HG02571 (cell line): Measurements from ENCODE around the gene JUNB.

ENCODE experiments used
- ATAC-seq: cut with Tn5 transposase; IDR thresholded peaks from one replicate; pipeline ENCODE4 v1.9.1; 2021; ENCODE audit warnings: mild to moderate bottlenecking, moderate library complexity; ENCODE audit not compliant: unreplicated experiment

JUNB gene

DNA sequence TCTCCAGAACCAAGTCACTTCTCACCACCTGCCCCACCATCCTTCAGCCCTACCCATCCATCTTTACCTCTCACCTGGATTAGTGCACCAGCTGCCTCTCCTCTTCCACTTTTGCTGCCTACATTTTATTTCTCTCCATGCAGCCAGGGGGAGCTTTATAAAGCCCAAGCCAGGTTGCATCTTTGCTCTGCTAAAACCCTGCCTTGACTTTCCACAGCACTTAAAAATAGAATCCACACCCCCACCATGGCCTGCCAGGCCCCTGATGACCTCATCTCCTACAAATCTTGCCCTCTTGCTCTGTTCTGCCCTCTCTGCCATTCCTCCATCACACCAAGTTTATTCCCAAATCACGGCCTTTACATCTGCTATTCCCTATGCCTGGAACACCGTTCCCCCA, 17.7 kb upstream of the JUNB start:
- no peak for ATAC-seq

DNA sequence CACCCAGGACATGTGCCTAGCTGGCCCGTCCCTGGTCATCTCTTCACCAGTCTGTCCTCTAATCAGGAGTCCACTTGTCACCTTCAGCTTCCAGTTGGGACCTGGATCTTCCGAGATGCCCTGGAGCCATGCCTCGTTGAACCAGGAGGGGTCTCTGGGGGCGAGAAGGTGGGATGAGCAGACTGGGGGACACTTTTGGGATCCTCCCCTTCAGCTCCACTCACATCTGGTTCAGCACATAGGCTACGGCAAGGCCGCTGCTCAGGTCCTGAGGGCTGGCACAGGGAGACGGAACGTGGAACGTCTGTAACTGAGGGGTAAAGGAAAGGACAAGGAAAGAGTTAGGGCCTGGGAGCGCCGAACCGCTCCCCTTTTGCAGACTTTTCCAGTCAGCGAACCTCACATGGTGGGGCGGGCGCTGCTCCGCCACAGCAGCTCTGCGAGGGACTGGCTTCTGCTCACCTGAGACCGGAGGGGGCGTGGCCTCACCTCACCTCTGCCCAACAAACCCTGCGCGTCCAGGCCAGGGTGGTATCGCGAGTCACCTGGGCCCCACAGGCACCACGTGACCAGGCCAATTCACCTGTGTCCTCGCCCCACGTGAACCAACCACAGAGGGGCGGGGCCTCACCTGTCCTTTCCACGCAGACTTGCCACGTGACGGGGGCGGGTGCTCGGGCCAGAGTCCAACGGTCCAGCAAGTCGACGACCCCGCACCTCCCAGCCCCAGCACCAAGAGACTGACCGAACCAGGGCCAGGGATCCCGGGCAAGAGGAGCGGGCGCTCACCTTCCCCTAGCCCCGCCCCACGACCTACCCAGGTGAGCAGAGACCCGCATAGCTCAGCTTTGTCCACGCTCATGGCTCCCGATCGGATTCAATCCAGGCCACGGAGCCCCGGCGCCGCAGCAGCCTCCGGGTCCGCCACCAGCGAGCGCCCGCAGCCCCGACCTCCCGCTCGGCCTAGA, 16.4 kb upstream of the JUNB start, which contains the start of gene HOOK2:
Gene HOOK2 (minus strand): TSS at position 965 of the 968 bp plus-strand sequence. CDS start 103 bp downstream, at position 862.
- peak; percentile 13 for ATAC-seq

DNA sequence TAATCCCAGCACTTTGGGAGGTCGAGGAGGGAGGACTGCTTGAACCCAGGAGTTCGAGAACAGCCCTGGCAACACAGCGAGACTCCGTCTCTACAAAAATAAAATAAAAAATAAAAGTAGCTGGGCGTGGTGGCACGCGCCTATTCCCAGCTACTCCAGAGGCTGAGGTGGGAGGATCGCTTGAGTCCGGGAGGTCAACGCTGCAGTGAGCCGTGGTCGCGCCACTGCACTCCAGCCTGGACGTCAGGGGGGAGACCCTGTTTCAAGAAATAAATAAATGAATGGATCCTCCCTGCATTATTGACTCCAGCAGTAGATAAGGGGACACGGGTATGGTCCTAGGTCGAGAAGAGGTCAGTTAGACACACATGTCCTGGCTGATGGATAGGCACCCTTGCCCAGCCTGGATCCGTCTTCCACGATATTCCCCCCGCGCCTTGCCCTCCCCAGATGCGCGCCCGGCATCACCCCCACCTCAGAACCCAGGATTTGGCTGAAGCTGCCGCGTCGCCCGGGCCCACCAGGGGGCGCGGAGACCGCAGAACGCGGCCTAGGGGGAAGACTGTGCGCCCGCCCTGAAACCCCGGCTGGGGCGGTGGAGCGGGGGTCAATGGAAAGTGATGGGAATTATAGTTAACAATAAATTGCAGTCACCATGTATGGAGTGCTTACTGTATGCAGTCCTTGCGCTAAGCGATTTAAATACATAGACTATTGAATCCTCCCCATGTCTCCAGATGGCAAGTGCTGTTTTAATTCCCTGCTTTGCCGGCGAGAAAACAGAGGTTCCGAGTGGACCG, 13.9 kb upstream of the JUNB start:
- ATAC-seq: no peak

DNA sequence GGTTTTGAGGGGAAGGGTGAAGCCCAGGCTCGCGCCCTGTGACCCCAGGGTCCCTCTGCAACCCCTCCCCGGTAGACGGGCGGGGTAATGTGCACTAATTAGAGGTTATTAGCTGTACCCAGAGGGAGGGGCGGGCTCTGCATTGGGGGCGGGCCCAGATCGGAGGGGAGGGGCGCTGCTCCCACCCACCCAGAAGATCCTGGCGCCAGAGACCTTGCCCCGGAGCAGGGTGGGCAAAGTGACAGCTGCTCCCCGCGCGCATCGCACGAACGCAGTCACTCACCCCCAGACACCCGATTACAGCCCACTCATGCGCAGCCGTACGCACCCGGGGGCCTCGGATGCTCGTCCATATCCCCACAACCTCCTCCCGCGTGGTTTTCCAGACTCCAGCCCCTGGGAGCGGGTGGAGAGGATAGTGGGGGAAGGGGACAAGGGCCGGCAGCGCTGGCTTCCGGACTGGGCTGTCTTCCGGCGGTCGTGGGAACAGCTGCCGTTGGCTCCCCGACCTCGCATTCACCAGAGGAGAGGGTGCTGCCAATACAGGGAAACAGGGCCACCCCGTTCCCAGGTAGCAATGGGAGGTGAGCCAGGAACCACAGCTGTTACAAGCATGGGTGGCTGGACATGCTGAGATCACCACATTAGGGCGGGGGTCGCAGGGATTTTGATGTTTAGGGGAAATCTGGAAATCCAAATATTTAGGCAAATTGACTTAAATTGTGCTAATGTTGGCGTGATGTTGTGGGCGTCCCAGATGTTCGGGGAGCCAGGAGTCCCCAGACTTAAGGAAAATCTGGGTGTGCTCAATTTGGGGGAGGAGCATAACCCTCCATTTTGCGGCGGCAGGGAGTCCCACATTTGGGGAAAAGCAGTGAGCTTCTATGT, 13.0 kb upstream of the JUNB start:
- no peak for ATAC-seq

DNA sequence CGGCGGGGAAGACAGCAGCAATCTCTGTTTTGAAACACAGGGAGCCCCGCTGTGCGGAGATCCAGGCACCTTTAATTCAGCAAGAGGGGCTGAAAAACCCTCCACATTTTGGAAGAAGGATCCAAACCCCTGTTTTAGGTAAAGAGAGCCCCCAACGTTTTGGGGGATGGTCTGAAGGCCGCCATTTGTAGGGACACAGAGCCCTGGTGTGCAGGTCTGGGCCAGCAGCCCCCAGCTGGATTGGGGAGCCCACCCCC, 12.5 kb upstream of the JUNB start:
- no peak for ATAC-seq

DNA sequence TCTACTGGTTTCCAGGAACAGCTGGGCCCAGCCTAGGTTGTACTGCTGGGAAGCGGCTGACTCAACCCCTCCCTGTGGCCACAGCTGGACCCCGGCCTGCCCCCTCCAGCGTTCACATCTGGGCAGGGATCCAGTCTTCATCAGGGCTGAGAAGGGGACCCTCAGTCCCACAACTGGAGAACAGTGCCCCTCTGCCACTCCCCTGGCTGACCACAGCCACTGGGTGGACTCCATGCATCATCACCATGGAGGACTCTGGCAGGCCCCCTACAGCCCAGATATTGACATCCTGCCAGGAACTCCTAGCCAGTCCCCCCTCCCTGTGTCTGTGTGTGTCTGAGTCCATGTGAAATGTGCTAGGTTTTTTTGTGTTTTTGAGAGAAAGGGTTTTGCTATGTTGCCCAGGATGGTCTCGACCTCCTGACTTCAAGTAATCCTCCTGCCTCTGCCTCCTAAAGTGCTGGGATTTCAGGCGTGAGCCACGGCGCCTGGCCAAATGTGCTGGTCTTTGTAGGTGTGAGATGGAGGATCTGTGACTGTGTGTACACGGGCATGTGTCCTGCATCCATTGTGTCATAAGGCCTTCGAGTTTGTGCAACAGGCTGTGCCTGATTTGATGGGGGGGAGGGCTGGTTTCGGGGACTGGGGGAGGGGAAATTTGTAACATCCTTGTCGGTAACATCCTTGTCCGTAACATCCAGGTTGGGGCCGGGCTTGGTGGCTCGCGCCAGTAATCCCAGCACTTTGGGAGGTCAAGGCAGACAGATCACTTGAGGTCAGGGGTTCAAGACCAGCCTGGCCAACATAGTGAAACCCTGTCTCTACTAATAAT, 11.9 kb upstream of the JUNB start:
- no peak for ATAC-seq

DNA sequence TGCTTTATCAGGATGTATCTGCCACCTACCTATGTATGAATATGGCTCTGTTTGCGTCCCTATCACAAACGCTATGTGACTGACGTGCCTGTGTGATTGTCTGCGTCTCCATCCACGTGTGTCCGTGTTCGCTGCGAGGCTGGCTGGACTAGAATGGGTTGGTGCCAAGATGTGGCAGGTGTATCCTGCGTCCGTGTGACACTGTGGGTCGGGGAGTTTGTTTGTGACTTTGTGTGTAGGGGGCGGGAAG, 9.2 kb upstream of the JUNB start:
- no peak for ATAC-seq

DNA sequence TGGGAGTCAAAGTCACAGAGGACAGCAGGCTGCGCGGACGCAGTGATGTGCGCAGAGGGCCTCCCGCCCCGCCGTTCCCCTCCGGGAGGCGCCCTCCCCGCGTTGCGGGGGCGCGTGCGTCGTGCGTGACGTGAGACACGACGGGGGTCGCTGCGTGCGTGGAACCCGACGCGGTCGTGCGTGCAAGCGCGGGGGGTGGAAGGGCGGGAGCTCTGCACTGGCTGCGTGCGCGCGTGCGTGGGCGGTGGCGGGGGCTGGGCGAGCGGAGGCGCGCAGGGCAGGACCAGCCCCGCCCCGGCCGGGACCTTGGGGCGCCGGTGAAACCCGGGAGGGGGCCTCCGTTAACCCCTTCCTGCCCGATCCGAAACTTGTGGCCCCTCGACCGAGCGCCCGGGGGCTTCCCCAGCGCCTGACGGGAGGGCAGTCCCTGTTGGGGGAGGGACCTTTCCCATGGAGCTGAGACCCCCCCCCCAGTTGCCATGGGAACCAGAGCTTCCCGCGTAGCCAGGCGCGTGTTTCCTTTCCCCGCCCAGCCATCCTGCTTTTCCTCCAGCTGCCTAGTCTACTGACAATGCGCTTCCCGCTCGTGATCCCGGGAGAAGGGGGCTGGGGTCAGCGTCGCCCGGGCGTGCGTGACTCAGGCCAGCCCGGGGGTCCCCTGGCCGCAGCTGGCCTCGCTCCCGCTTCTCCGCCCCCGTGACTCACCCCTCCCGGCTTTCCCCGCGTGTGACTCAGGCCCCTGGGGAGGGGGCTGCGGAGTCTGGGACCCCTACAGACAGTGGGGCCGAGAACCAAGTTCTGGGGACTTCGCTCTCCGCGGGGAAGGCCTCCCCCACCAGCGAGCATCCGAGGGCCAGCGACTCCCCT, 8.6 kb upstream of the JUNB start:
- ATAC-seq: peak; percentile 33

DNA sequence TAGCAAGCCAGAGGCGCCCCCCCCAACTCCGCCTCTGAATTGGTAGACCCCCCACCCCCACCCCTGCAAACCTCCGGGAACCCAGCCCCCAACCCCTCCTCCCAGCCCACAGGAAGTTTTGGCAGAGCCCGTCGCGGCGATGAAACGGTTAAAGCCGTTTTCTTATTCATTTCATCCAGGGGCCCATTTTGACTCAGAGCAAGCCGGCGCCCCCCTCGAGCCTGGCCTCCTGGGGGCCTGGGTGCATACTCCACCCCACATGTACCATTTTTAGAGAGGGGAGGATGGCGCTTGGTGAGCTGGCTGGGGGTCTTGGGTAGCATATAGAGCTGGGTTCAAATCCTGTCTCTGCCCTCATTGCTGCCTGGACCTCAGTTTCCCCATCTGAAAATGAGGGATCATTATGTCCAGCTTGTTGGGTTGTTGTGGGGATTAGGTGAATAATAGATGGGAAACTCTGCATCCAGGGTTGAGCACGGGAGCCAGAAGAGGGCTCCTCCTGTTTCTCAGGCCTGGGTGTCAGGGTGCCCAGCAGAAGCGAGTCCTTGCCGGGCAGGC, 7.9 kb upstream of the JUNB start:
- no peak for ATAC-seq

DNA sequence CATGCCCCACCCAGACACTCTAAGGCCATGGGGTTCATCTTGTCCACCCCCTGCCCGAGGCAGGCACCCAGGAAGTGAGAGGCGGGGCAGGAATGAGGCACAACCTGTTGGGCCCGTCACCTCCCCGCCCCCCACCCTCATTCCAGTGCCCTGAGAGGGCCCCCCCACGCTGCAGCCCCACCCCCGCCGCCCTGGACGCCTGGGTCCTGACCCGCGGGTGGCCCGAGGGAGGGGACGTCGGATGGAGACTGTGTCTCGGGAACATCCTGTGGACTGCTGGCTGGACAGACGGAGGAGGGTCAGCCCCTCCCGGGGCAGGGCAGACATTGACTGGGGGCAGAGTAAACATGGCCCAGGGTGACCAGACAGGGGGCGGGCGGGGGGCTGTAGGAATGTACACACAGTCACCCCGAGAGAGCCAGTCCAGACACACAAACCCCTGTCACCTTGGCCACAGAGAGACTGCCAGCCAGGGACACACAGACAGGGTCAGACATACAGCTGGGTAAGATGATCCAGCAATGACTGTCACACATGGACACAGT, 7.4 kb upstream of the JUNB start:
- ATAC-seq: no peak

DNA sequence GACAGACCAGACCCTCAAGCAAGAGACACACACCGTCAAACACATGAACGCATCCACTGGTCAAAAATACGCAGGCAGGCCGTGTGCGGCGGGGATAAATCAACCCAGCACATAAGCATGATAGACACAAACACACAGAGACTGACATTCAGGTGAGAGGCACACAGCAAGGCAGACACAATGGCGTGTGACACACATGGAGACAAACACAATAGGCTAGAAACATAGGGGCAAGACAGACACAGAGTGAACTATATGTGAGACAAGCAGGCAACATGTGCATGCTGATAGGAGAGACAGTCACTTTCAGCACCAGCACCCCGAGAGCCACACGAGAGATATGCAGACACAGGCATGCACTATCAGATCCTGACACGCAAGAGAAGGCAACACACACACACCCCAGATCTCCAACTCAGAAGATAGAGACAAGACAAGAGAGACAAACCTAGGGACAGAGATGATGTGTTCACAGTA, 6.9 kb upstream of the JUNB start:
- ATAC-seq: no peak

DNA sequence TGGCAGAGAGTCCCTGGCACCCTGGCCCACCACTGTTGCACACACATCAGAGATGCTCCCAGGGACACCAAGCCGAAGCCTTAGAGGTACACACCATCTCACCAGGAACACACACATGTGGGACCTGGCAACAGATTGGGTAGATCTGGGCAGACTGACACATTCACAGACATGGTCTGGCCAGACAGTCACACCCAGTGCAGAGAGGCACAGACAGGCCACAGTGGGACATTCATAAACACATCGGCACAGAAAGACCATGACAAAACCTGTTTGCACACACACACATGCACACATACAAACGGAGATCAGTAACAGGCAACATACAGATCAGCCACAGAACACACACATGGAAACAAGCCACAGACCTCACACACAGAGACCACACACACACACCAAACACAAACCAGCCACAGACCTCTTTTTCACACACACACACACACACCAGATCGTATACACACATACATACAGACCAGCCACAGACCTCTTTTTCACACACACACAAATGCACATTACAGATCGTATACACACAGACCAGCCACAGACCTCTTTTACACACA, 6.3 kb upstream of the JUNB start:
- no peak for ATAC-seq

DNA sequence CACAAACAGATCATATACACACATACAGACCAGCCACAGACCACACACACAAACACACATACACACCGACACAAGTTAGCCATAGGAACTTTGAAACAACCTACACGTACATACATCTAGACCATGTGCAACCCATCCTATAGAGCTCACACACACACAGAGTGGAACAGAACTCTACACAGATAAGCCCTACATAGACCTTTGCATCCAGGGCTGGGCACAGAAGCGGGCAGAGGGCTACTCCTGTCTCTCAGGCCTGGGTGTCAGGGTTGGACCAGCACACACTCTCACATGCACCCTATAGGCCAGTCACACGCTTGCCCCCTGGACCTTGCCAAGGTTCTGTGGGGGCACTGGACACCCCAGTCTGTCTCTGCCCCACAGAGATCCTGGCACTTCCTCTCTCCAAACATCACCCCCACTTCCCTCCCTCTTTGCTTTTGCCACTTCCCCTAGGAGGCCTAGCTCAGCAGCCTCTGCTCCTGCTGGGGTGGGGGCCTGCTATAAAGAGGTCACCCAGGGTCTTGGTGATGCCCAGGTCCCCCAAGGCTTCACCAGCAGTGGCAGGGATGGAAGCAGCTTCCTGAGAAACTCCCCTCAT, 5.8 kb upstream of the JUNB start:
- ATAC-seq: no peak

DNA sequence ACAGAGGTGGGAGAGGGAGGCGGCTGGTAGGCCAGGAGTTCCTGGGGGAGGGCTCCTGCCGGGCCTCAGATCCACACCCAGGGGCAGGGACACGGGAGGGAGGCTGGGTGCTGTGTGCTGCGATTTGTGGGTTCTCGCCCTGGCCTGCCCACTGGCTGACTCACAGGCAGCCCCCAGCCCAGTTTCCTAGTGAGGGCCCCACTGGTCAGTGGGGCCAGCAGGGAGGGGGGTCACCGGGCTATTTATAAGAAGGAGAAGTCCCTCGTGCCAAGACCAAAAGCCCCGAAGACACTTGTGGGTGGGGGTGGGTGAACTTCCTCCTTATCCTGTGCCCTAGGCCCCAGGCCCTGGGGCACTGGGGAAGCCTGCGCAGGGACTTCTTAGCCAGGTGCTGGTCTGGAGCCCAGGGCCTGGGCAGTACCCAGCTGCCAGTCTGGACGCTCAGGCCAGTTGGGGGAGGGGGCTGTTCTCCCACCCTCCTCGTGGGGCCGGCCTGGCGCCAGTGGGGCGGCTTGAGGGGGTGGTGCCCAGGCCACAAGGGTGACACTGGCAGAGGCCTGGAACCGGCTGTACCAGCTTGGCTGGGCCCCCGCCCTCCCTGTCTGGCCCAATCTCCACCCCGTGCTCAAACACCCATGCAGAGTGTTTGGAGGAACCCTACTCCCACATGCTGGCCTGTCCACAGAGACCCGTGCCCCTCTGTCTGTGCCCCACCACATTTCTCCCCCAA, 5.0 kb upstream of the JUNB start:
- no peak for ATAC-seq

DNA sequence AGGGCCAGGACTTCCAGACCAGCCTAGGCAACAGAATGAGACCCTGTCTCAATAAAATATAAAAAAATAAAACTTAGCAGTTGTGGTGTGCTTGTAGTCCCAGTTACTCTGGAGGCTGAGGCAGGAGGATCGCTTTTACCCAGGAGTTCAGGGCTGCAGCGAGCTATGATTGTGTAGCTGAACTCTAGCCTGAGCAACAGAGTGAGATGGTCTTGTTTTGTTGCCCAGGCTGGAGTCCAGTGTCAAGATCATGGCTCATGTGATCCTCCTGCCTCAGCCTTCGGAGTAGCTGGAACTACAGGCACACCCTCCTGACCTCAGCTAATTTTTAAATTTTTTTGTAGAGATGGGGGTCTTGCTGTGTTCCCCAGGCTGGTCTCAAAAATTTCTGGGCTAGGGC, 4.3 kb upstream of the JUNB start:
- no peak for ATAC-seq

DNA sequence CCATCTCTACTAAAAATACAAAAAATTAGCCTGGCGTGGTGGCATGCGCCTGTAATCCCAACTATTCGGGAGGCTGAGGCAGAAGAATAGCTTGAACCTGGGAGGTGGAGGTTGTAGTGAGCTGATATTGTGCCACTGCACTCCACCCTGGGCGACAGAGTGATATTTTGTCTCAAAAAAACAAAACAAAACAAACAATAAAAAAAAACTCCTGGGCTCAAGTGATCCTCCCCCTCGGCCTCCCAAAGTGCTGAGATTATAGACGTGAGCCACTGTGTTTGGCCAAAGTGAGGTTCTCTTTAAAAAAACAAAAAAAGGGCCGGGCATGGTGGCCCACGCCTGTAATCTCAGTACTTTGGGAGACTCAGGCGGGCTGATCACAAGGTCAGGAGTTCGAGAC, 3.8 kb upstream of the JUNB start:
- no peak for ATAC-seq

DNA sequence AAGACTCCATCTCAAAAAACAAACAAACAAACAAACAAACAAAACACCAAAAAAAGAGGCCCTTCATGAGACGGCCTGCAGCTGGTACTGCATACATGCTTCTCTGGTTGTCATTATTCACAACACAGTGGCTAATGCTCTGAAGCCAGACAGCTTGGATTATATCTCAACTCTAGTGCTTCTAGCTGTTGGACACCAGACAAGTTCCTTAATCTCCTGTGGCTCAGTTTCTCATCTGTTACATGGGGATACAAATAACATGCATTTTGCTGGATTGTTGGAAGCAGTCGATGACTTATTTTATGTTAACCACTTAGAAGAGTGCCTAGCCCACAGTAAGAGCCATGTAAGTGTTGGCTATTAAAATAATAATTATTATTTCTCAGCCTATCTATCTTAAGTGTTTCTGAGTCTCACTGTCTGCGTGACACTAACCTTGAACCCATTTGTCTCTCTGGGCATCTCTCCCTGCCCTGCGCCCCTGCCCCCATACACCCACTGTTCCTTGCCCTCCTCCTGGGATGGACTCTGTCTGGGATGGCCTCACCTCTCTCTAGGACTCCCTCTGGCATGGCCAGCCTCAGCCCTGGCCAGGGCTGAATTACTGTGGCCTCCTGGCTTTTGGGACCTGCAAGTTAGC, 3.1 kb upstream of the JUNB start:
- no peak for ATAC-seq
